Progenitor cell of endocrine pancreas (in vitro differentiated cells): ENCODE measurements around the gene DDX41. TPM values are rescaled to one million over a fixed set of nuclear protein-coding genes. Genes with fewer than 3 reads are reported as not detected.

Source experiments
- DNase-seq: peaks from one replicate; pipeline ENCODE4 v3.0.0; 2021; ENCODE audit warnings: low spot score; ENCODE audit not compliant: unreplicated experiment
- H3K27ac Mint-ChIP-seq: 2 replicates; pipeline ENCODE4 v1.8.0; 2021; ENCODE audit warnings: mild to moderate bottlenecking, moderate library complexity, mixed read lengths
- H3K27me3 Mint-ChIP-seq: 2 replicates; pipeline ENCODE4 v1.8.0; 2021; ENCODE audit warnings: mixed read lengths
- H3K36me3 Mint-ChIP-seq: 2 replicates; pipeline ENCODE4 v1.8.0; 2022; ENCODE audit warnings: mixed read lengths; ENCODE audit not compliant: insufficient read depth
- H3K4me1 Mint-ChIP-seq: 2 replicates; pipeline ENCODE4 v1.8.0; 2021; ENCODE audit warnings: low read depth, mixed read lengths
- H3K4me3 Mint-ChIP-seq: 2 replicates; pipeline ENCODE4 v1.8.0; 2021; ENCODE audit warnings: low read depth, mild to moderate bottlenecking, moderate library complexity, mixed read lengths
- H3K9me3 Mint-ChIP-seq: 2 replicates; pipeline ENCODE4 v1.8.0; 2021; ENCODE audit warnings: low read depth, mixed read lengths
- CTCF ChIP-seq: fragments of 200-600 bp; sonication (generic); IDR thresholded peaks from one replicate; pipeline ENCODE4 v1.5.0; 2021; ENCODE audit warnings: antibody characterized with exemption, mild to moderate bottlenecking; ENCODE audit not compliant: unreplicated experiment
- total RNA-seq: library from RNA; stranded (reverse); gene quantifications from 2 replicates; pipeline ENCODE4 v1.2.1, GENCODE V29; 2021

DDX41 gene
- total RNA-seq, 1 donor from 2014 or later: 93.1 TPM

GRCh38 chr5:177550122-177550521, 33.4 kb upstream of the DDX41 start:
- Mint-ChIP-seq H3K36me3 (peaks cover 4% of the 10 kb centered on the region), H3K4me1 (peaks cover 44% of the 10 kb centered on the region), H3K27me3 (no peaks in the 10 kb centered on the region), H3K4me3 (no peak overlapping the region), H3K27ac (no peak overlapping the region), H3K9me3 (no peaks in the 10 kb centered on the region)
- DNase-seq: no peak
- TF ChIP-seq CTCF: no peak

GRCh38 chr5:177548495-177548894, 31.7 kb upstream of the DDX41 start:
- no peaks in the 10 kb centered on the region for H3K27me3 Mint-ChIP-seq
- peak overlapping the region; percentile 4 for H3K27ac Mint-ChIP-seq
- no peaks in the 10 kb centered on the region for H3K9me3 Mint-ChIP-seq
- H3K4me3 Mint-ChIP-seq: no peak overlapping the region
- DNase-seq: no peak
- H3K4me1 Mint-ChIP-seq: peaks cover 39% of the 10 kb centered on the region
- TF ChIP-seq CTCF: no peak
- peaks cover 4% of the 10 kb centered on the region for H3K36me3 Mint-ChIP-seq

- TF ChIP-seq CTCF: no peak
- Mint-ChIP-seq H3K36me3 (peaks cover 4% of the 10 kb centered on the region), H3K27ac (peak overlapping the region; percentile 4), H3K4me3 (no peak overlapping the region), H3K4me1 (peaks cover 31% of the 10 kb centered on the region), H3K9me3 (no peaks in the 10 kb centered on the region), H3K27me3 (no peaks in the 10 kb centered on the region)
- DNase-seq: no peak
Measured at GRCh38 chr5:177547736-177548135, 31.0 kb upstream of the DDX41 start.

- Mint-ChIP-seq H3K4me3 (no peak overlapping the region), H3K36me3 (peaks cover 3% of the 10 kb centered on the region), H3K27ac (no peak overlapping the region), H3K27me3 (no peaks in the 10 kb centered on the region), H3K9me3 (no peaks in the 10 kb centered on the region), H3K4me1 (peaks cover 24% of the 10 kb centered on the region)
- DNase-seq: no peak
- no peak for TF ChIP-seq CTCF
Measured at GRCh38 chr5:177546258-177546741, 29.5 kb upstream of the DDX41 start.

GRCh38 chr5:177545487-177546257, 28.9 kb upstream of the DDX41 start:
- Mint-ChIP-seq H3K4me1 (peaks cover 24% of the 10 kb centered on the region), H3K4me3 (no peak overlapping the region), H3K27me3 (no peaks in the 10 kb centered on the region), H3K9me3 (no peaks in the 10 kb centered on the region), H3K36me3 (peaks cover 3% of the 10 kb centered on the region), H3K27ac (peak overlapping the region; percentile 73)
- DNase-seq: no peak
- TF ChIP-seq CTCF: no peak
